ENCODE results near the gene ETV6. TPM values are rescaled to one million over a fixed set of nuclear protein-coding genes. Genes with fewer than 3 reads are reported as not detected.

ETV6 gene
- total RNA-seq, 6 experiments from 2014 or later, result 14.6 to 20.5 (median 16.6) TPM

DNA sequence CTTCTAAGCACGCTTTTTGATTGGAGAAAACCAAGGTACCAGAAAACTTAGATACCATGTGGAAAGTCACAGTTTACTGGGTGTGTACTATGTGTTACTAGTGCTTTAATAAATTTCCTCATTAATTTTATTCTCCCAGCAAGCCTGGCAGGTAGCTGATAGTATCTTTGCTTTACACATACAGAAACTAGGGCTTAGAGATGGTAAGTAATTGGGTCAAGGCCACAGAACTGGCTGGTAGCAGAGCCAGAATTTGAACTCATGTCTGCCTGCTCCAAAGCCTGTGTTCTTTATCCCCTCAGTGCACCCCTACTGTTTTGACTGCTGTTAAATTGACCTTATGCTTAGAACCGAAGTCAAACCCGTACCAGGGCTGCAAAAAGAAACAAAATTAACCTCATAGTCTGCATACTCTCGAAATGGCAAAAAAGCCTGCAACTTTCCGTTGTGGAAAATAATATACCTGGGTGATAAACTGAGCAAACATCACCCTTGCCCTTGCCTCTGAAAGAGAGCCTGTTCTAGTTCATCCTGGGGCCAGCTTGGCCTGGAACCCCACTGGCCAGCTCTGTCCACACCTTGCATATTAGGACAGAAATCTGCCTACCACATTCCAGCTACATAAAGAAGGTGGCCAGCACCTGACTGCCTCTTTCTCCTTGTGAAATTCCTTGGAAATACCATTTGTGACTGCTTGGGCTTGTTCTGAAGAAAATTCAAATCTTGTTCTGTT is 118.9 kb downstream of the ETV6 start:
- TF ChIP-seq, protein P1, sequence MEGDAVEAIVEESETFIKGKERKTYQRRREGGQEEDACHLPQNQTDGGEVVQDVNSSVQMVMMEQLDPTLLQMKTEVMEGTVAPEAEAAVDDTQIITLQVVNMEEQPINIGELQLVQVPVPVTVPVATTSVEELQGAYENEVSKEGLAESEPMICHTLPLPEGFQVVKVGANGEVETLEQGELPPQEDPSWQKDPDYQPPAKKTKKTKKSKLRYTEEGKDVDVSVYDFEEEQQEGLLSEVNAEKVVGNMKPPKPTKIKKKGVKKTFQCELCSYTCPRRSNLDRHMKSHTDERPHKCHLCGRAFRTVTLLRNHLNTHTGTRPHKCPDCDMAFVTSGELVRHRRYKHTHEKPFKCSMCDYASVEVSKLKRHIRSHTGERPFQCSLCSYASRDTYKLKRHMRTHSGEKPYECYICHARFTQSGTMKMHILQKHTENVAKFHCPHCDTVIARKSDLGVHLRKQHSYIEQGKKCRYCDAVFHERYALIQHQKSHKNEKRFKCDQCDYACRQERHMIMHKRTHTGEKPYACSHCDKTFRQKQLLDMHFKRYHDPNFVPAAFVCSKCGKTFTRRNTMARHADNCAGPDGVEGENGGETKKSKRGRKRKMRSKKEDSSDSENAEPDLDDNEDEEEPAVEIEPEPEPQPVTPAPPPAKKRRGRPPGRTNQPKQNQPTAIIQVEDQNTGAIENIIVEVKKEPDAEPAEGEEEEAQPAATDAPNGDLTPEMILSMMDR (IDR thresholded peaks at IDR 0.05), result no peak
- no peaks in the 10 kb centered on the region for H3K9me3 Mint-ChIP-seq
- no peaks in the 10 kb centered on the region for H3K27me3 Mint-ChIP-seq (ENCODE audit: insufficient read depth)
- H3K36me3 Mint-ChIP-seq (ENCODE audit: low read depth), result peaks cover 17% of the 10 kb centered on the region
- H3K4me3 Mint-ChIP-seq, result no peak overlapping the region
- no peak for DNase-seq
- H3K27ac Mint-ChIP-seq, result no peak overlapping the region
- peaks cover 56% of the 10 kb centered on the region for H3K4me1 Mint-ChIP-seq (ENCODE audit: low read depth)

DNA sequence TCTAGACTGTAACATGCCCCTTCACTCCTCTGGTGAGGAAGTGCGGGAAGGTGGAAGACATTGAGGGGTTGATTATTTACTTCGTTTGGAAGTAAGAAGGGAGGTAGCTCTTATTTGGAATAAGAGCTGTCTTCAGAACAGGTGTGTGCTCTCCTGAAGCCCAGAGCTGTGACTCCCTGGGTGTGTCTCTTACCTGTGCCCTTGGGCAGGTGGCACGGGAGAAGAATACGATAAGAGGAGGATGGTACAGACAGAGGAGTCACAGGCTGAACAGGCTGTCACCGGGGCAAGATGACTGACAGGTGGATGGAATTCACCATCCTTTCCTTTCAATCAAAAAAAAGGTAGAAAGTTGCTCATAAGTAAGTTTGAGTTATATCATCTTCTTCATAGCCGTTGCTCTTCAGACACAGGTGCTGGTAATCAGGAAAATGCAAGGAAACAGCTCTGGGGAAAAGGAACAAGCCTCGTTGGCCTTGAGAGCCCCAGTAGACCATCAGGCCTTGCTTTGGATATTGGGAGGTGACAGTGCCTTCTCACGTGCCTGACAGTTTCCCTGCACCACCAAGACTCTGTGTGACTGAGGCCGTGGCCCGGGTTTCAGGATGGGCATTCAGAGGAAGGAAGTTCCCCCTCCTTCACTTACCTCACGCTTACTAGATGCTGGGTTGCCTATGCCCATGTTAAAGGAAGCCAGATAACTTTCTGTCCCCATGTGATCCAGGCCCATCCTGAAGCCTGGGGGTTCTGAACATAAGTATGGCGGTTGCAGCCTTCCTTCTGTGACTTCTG is 120.4 kb downstream of the ETV6 start:
- H3K27ac Mint-ChIP-seq, result no peak overlapping the region
- TF ChIP-seq, protein P1 (IDR thresholded peaks at IDR 0.05), result no peak
- H3K4me3 Mint-ChIP-seq, result no peak overlapping the region

DNA sequence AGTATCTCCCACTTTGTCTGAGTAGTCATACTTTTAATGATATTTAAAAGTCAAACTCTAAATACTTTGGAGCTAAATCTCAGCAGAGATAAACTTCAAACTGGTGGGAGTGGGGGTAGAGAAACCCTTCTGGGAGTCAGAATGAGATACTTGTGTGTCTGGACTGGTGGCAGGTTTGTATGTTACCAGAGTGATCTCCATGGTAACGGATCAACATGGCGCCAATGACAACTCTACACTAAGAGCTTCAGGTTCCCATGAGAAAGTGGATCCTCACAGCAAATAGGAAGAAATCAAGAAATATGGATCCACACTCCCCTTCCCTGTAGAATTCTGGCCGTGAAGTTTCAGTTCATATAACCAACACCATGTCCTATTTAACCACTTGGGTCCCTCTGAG is 121.9 kb downstream of the ETV6 start:
- no peak overlapping the region for H3K4me3 Mint-ChIP-seq
- peaks cover 5% of the 10 kb centered on the region for H3K27me3 Mint-ChIP-seq (ENCODE audit: insufficient read depth)
- no peaks in the 10 kb centered on the region for H3K9me3 Mint-ChIP-seq
- H3K4me1 Mint-ChIP-seq (ENCODE audit: low read depth), result peaks cover 27% of the 10 kb centered on the region
- H3K36me3 Mint-ChIP-seq (ENCODE audit: low read depth), result peaks cover 17% of the 10 kb centered on the region
- DNase-seq, result no peak
- TF ChIP-seq, protein P1 (IDR thresholded peaks at IDR 0.05), result no peak
- H3K27ac Mint-ChIP-seq, result no peak overlapping the region

More for the DNA sequence above, 120.4 kb downstream of the ETV6 start:
- peaks cover 41% of the 10 kb centered on the region for H3K4me1 Mint-ChIP-seq (ENCODE audit: low read depth)
- no peak for DNase-seq
- peaks cover 4% of the 10 kb centered on the region; the same call in 1 of the 2 replicates for H3K27me3 Mint-ChIP-seq (ENCODE audit: insufficient read depth)
- H3K36me3 Mint-ChIP-seq (ENCODE audit: low read depth), result peaks cover 17% of the 10 kb centered on the region
- no peaks in the 10 kb centered on the region for H3K9me3 Mint-ChIP-seq

DNA sequence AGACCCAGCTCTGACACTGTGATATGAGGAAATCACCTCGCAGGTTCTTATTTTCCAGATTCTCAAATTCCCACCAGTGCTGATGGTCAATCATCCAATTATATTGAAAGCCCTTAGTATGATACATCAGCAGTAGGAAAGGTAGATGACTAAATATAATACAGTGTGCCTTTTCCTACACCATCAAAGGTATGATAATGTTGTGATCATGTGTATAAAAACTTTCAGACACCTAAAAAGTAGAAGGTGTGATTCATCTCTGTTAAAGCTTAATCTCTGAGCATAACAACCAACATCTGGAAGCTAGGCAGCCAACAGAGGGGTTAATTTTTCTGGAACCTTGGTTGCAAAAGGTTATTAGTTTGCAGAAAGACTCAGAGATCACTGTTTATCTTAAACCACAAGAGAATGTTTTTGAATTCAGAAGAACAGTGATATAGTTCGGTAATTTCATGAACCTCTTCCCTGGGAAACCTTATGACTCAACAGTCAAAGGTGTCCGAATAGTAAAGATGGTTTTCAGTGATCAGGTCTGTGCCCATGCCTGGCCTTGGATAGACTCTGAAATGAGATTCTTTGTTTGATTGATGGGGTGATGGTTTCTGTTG is 122.5 kb downstream of the ETV6 start:
- TF ChIP-seq, protein P1 (IDR thresholded peaks at IDR 0.05), result no peak
- no peak overlapping the region for H3K27ac Mint-ChIP-seq
- H3K4me1 Mint-ChIP-seq (ENCODE audit: low read depth), result peaks cover 20% of the 10 kb centered on the region
- peaks cover 5% of the 10 kb centered on the region for H3K27me3 Mint-ChIP-seq (ENCODE audit: insufficient read depth)
- H3K4me3 Mint-ChIP-seq, result no peak overlapping the region
- DNase-seq, result no peak
- peaks cover 12% of the 10 kb centered on the region for H3K36me3 Mint-ChIP-seq (ENCODE audit: low read depth)
- no peaks in the 10 kb centered on the region for H3K9me3 Mint-ChIP-seq

DNA sequence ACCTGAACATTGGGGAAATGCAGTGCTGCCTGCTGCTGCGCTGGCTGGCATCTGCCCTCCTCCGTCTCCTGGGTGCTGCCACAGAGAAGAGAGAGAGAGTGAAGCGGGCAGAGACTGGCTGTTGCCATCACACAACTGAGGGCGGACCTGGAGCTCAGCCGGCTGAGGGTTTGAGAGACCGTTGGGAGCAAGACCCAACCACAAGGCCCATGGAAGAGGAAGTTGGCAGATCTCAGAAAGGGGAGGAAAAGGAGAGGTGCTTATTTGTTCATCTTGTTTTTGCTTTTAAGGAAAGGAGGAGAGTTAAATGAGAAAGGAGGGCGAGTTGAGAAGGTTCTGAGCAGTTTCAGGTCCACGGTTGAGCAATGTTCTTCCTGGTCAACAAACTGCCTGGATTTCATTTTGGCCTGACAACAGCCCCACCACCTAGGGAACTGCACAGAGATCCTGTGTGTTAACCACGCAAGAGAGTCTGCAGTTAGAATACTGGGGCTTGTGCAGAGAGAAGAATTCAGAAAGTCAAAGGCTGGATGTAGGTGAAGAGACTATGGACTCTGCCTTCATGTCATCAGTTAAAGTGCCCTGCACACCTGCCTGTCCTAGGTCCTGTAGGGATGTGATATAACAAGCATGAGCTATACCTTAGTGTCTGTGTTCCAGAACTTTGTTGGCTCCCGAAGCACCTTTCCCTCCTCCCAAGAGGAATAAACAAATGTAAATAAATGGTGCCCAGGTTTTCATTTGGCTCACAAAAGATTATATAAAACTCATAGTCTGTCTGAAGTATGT is 124.6 kb downstream of the ETV6 start:
- H3K36me3 Mint-ChIP-seq (ENCODE audit: low read depth), result peaks cover 6% of the 10 kb centered on the region
- no peak overlapping the region for H3K4me3 Mint-ChIP-seq
- H3K27ac Mint-ChIP-seq, result no peak overlapping the region
- peaks cover 17% of the 10 kb centered on the region for H3K4me1 Mint-ChIP-seq (ENCODE audit: low read depth)
- no peak for DNase-seq
- TF ChIP-seq, protein P1 (IDR thresholded peaks at IDR 0.05), result no peak
- H3K9me3 Mint-ChIP-seq, result no peaks in the 10 kb centered on the region
- peaks cover 5% of the 10 kb centered on the region for H3K27me3 Mint-ChIP-seq (ENCODE audit: insufficient read depth)

Data from HFFc6 (cell line).